Stimulated activated CD4-positive, alpha-beta T cell treated with anti-CD3 and anti-CD28 coated beads, Interleukin-4, amount 100 ng/mL, for 48 hours (primary cell): Measurements from ENCODE around the gene HSD11B1.
A peak's percentile ranks its signal among the peaks of the same experiment; 100 is the strongest.

Experiments used
- DNase-seq, 2 donors: peaks; one replicate each; pipeline ENCODE4 v3.0.0-alpha.2; 2020; ENCODE audit warnings: low read depth in 2 of 2

HSD11B1 gene

GRCh38 chr1:209704584-209704983 lies at the start of gene HSD11B1:
TSS of gene HSD11B1 (plus strand) at chr1:209704846. CDS start at chr1:209704943, 97 bp downstream.
- DNase-seq, result no peak

GRCh38 chr1:209655411-209656231 lies 49.0 kb upstream of the HSD11B1 start:
- DNase-seq, result no peak

GRCh38 chr1:209657140-209657879 lies 47.3 kb upstream of the HSD11B1 start:
- no peak for DNase-seq

- no peak for DNase-seq
These were observed 46.7 kb upstream of the HSD11B1 start for GRCh38 chr1:209657918-209658317.

GRCh38 chr1:209659909-209660308 lies 44.7 kb upstream of the HSD11B1 start:
- DNase-seq, result no peak

- DNase-seq, result no peak
These were observed 43.6 kb upstream of the HSD11B1 start for GRCh38 chr1:209661071-209661470.

GRCh38 chr1:209662879-209663327 lies 41.7 kb upstream of the HSD11B1 start:
- no peak for DNase-seq

- DNase-seq, result no peak
These were observed 37.5 kb upstream of the HSD11B1 start for GRCh38 chr1:209667103-209667502.

- no peak for DNase-seq
These were observed 36.9 kb upstream of the HSD11B1 start for GRCh38 chr1:209667708-209668107.

- no peak for DNase-seq
These were observed 34.1 kb upstream of the HSD11B1 start for GRCh38 chr1:209670441-209671082.

- DNase-seq, result peak in 1 of 2 donors; percentile 42
These were observed 31.7 kb upstream of the HSD11B1 start for GRCh38 chr1:209672705-209673630.

GRCh38 chr1:209673631-209674417 lies 30.8 kb upstream of the HSD11B1 start:
- DNase-seq, result no peak

- DNase-seq, result peak in 1 of 2 donors; percentile 35
These were observed 29.6 kb upstream of the HSD11B1 start, which contains the start of gene G0S2 for GRCh38 chr1:209674957-209675564. TSS of gene G0S2 (plus strand) at chr1:209675412. CDS start at chr1:209675685, 273 bp downstream.

GRCh38 chr1:209675565-209676154 lies 29.0 kb upstream of the HSD11B1 start:
- no peak for DNase-seq

- DNase-seq, result no peak
These were observed 25.6 kb upstream of the HSD11B1 start for GRCh38 chr1:209678981-209679539.

GRCh38 chr1:209685821-209686220 lies 18.8 kb upstream of the HSD11B1 start:
- no peak for DNase-seq

- DNase-seq, result no peak
These were observed 18.3 kb upstream of the HSD11B1 start for GRCh38 chr1:209686322-209686721.

- no peak for DNase-seq
These were observed 15.9 kb upstream of the HSD11B1 start for GRCh38 chr1:209688746-209689234.

- DNase-seq, result no peak
These were observed 15.2 kb upstream of the HSD11B1 start for GRCh38 chr1:209689477-209689876.
